NOMO-1 (cell line): ENCODE measurements around the gene CENPX.
A peak's percentile ranks its signal among the peaks of the same experiment; 100 is the strongest.

Source experiments
- DNase-seq, 2 experiments: peaks; one replicate each; lab custom pipeline; 2025; ENCODE audit not compliant: unreplicated experiment in 2 of 2; lab: John Stamatoyannopoulos, UW

CENPX gene

GRCh38 chr17:82022310-82022980, at the start of gene CENPX:
Gene CENPX (minus strand): TSS chr17:82022878. CDS start chr17:82022861, 17 bp downstream.
- DNase-seq, result no peak

DNA sequence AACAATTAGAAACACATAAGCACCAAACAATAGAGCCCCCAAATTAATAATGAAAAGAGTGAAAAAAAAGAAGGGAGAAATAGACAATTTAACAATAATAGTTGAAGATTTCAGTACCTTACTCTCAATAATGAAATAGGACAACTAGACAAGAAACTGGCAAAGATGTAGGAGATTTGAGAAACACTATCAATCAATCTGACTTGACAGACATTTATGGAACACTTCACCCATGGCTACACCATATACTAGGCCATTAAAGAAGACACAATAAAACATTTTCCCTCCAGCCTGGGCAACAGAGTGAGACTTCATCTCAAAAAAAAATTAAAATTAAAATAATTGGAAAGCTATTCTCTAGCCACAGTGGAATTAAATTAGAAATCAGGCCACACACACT, 47.9 kb upstream of the CENPX start:
- DNase-seq, result no peak

GRCh38 chr17:82065638-82066303, 43.1 kb upstream of the CENPX start, which contains the start of gene DUS1L:
Gene DUS1L (minus strand): TSS chr17:82065804. CDS start chr17:82065059, 745 bp downstream.
- DNase-seq, result peak; percentile 22 to 42

GRCh38 chr17:82065193-82065637, 42.5 kb upstream of the CENPX start:
- no peak for DNase-seq

DNA sequence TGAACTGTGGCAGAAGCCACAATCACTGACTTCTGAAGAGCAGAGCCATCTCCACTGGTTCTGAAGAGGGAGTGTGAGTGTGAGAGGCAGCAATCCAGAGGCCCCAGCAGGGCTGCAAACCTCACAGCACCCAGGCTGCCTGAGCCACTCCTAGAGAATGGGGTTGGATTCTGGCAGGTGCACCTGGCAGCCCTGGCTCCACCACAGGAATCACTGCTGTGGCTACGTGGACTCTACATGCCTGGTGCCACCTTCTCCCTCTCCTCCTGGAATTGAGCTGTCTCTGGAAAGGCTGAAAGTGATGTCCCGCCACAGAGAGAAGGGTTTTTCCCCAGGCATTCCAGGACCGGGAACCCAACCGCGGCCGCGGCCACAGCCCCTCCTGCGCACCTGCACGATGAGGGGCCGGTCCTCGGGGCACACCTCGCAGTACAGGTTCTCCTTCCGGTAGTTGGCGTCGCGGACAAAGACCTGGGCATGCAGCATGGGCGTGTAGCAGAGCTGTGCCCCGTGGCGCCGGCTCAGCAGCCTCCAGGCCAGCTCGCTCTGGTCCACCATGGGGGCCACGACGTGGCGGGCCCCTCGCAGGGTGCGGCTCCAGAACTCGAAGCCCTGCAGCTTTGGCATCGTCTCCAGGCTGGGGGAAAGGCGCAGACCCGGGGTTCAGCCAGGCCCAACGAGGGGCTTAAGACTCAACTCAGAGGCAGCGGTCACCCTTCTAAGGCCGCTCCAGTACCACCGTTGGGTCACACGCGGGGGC, 41.9 kb upstream of the CENPX start:
- peak in 1 of 2 experiments; percentile 5 for DNase-seq

DNA sequence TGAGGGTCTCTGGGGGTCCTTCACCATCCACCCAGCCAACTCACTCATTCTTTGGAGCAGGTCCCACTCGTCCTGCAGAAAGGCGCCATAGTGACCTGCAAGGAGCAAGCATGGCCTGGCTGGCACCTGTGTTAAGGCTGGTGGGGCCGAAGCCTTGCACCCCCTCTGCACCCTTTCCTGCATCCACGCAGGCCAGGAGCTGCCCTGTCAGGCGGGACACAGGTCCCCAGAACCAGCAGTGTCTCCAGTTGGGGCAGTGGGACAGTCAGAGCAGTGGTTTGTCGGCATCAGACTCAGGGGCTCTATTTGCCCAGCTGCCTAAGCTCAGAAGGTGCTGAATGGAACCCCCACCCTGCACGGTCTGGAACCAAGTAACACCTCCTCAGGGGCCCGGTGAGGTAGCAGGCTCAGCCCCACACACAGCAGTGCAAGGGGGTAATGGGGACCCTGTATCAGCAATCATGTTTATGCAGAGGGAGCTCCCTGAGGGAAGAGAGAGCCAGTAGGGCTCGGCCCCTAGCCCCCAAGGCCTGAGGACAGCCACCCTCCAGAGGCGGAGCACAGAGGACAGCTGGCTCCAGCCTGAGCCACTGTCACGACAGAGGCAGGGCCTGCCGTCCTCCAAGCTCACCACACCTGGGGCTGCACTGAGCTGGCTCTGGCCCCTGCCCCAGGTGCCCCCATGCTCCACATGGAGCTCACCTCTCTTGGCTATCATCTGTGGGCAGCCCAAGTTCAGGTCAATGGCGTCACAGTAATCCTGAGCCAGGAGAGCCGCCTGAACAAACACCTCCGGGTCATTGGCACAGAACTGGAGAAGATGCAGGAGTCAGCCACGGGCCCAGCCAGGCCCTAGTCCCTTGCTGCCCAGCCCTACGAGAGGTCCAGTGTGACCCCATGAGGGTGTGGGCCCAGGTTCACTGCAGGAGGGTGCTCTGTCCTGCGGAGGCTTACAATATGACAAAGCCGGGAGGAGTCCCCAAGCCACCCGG, 41.0 kb upstream of the CENPX start:
- no peak for DNase-seq

DNA sequence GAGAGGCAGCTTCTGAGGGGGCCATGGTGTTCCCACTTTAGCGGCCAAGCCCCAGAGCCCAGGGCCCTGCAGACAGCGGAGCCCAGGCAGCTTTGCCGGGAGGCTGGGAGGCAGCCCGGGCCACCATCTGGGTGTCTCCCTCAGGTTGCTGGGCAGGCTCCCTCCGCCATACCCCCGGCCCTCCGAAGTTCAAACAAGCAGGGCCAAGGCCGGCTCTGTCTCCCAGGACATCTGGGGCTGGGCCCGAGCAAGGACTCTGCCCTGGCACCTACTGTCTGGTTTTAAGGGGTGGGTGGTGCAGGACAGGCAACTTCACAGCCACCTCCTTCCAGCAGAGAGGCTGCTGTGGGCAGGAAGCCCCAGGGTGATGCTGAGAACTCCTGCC, 40.3 kb upstream of the CENPX start:
- DNase-seq, result no peak

DNA sequence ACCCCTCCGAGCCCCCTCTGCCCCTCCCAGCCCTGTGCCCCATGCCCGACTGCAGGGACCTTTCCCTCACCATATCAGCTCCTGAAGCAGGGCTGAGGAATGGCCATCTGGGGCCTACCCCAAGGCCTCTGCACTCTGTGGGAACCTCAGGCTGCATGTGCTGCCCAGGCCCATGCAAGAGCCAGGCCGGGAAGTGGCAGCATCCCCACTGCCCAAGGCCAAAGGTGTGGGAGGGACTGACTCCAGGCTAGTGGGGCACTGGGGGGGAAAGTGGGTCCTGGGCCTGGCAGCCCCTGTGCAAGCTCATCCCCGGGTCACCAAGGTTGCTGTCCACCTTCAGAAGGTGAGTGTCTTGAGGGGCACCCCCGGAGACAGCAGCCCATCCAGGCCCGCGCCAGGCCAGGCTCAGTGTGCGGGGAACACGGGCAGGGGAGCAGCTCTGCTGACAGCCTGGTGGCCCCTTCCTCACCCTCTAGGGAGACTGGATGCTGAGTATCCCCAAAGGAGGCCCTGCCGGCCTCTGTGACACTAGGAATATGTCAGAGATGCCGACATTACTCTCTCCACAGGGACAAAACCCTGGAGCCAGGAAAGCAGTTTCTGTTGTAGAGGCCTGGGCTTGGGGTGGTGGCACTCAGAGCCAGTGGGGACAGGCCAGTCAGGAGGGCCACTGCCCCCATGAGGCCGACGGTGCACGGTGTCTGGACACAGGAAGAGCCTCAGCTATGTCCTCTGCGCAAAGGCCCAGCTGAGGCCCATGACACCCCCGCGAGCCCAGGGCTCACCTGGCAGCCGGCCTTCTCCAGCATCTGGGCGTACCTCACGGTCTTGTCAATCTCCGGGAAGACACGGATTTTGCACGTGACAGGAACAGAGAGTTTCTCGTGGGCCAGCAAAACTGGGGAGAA, 39.7 kb upstream of the CENPX start:
- no peak for DNase-seq

DNA sequence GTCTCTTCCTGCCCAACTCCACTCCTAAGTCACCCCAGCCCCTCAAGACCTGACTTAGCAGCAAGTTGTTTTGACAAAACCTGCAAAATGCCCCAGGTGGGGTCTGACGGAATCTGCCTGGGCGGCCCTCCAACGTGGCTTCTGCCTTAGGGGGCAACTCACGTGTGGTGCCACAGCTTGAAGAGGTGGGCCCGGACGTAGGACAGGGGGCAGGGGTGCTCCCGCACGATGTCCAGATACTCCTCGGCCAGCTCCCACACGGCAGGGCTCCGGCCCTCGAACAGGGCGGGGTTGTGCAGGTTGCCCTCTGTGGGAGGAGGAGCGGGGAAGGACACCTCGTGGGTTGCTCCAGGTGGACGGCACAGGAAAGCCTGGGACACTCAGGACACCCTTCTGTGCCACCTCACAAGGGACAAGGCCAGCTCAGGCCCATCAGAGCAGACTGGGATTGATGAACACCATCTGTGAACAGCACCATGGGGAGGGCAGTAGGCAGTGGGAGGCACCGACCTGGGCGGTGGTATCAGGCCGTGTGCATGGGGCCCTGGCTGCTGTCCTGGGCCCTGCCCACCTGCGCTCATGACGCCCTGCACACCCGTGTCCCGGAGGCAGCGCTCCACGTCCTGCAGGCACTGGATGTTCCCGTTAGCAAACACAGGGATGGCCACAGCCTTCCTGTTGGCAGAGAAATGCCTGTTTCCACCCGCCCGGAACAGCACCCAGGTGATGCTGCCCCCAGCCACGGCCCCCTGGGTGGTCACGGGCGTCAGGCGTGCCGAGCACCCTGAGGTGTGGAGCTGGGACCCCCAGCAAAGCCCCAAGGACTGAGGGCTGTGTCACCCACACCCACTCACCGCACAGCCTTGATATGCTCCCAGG, 38.6 kb upstream of the CENPX start:
- DNase-seq, result no peak

GRCh38 chr17:82060614-82061013, 37.9 kb upstream of the CENPX start:
- no peak for DNase-seq

DNA sequence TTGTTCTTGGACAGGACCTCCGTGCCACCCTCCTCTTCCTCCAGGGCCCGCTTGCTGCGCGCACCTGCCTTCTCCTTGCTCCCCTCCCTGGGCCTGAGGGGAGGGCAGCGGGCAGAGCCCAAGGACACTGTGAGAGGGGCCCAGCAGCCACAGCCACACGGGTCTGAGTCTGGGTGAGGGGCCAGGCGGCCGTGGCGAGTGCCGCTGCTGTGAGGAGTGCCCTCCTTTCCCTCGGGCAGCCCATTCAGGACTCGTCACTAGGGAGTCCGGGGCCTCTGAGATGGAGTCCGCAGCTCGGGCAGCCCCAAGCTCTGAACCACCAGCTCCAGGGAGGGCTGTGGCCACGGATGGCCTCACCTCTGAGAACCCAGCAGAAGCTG, 37.3 kb upstream of the CENPX start:
- DNase-seq, result no peak

- DNase-seq, result no peak
Measured at GRCh38 chr17:82059272-82060000, 36.8 kb upstream of the CENPX start.

DNA sequence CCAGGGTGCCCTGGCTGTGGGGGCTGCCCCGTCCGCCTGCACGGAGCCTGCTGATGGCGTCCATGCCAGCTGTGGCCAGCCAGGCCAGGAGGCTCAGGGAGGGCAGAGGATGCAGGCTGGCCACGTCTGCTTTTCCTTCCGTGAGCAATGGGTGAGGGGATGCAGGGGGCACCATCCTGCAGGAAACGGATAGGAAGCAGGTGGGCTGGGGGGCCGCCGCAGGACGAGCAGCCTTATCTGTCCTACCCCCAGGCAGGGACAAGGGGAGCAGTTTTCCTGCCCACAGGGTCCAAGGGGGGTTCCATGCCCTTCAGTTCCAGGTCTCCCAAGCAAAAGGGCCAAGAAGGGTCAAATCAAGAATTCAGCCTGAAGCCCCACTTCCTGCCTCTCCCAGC, 36.2 kb upstream of the CENPX start:
- DNase-seq, result no peak

GRCh38 chr17:82058230-82058854, 35.7 kb upstream of the CENPX start:
- no peak for DNase-seq

GRCh38 chr17:82056729-82057621, 34.3 kb upstream of the CENPX start:
- DNase-seq, result no peak

GRCh38 chr17:82055965-82056728, 33.5 kb upstream of the CENPX start:
- DNase-seq, result no peak
